Activated CD8-positive, alpha-beta T cell treated with anti-CD3 and anti-CD28 coated beads for 36 hours (primary cell): Measurements from ENCODE around the gene LPP. TPM values are rescaled to one million over a fixed set of nuclear protein-coding genes. Genes with fewer than 3 reads are reported as not detected.

Experiments
- ATAC-seq: fragments of 200-7000 bp; cut with Tn5 transposase; one replicate; pipeline ENCODE4 v1.10.0; 2021; ENCODE audit warnings: mild to moderate bottlenecking, moderate library complexity
- CTCF ChIA-PET: fragments of 350-600 bp; sonication (Branson Sonifier 250); formaldehyde crosslinking; loops from one replicate; lab custom pipeline; 2021; ENCODE audit warnings: antibody characterized with exemption; lab: Charles Lee
- POLR2A ChIA-PET: fragments of 350-600 bp; sonication (Branson Sonifier 250); formaldehyde crosslinking; loops from one replicate; lab custom pipeline; 2021; ENCODE audit warnings: antibody characterized with exemption; lab: Charles Lee
- DNase-seq: peaks from one replicate; pipeline ENCODE4 v3.0.0-alpha.2; 2020
- H3K27ac Mint-ChIP-seq: one replicate; pipeline ENCODE4 v1.8.0; 2021; ENCODE audit warnings: mild to moderate bottlenecking, mixed read lengths
- H3K27me3 Mint-ChIP-seq: one replicate; pipeline ENCODE4 v1.8.0; 2021; ENCODE audit warnings: mixed read lengths
- H3K36me3 Mint-ChIP-seq: one replicate; pipeline ENCODE4 v1.8.0; 2021; ENCODE audit warnings: low read depth, mixed read lengths
- H3K4me1 Mint-ChIP-seq: one replicate; pipeline ENCODE4 v1.8.0; 2021; ENCODE audit warnings: low read depth, mixed read lengths
- H3K4me3 Mint-ChIP-seq: one replicate; pipeline ENCODE4 v1.8.0; 2021; ENCODE audit warnings: mild to moderate bottlenecking, moderate library complexity, mixed read lengths
- H3K9me3 Mint-ChIP-seq: one replicate; pipeline ENCODE4 v1.8.0; 2021; ENCODE audit warnings: mixed read lengths
- intact Hi-C: fragments of 100-400 bp; cut with micrococcal nuclease; formaldehyde crosslinking; loops from one replicate; pipeline ENCODE4 v1.10.0; 2022
- total RNA-seq, 2 experiments: library from RNA; stranded (reverse); gene quantifications; one replicate each; pipeline ENCODE4 v1.2.3, GENCODE V29; 2021
- TF ChIP-seq, protein P1 (sequence below): fragments of 200-600 bp; IDR thresholded peaks from one replicate; pipeline ENCODE4 v1.8.0; 2022; ENCODE audit warnings: antibody characterized with exemption, mild to moderate bottlenecking

LPP gene
- total RNA-seq, 2 experiments from 2014 or later, result 16.4 to 22.6 TPM

DNA sequence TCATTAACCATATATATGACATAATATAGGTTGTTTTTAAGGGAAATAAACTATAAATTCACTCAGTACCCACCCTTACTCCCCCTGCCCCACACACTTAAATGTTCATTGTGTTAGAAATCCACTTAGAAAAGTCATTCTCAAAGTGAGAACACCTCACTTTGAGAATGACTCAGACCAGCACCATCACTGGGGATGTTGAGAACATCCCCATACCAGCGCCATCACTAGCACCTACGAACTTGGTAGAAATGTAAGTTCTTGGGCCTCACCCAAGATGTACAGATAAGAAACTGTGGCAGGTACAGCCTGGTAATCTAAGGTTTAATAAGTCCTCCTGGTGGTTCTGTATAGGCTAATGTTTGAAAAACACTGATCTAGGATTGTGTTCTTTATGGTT, 362.6 kb downstream of the LPP start:
- H3K9me3 Mint-ChIP-seq, result no peaks in the 10 kb centered on the region
- TF ChIP-seq, protein P1, sequence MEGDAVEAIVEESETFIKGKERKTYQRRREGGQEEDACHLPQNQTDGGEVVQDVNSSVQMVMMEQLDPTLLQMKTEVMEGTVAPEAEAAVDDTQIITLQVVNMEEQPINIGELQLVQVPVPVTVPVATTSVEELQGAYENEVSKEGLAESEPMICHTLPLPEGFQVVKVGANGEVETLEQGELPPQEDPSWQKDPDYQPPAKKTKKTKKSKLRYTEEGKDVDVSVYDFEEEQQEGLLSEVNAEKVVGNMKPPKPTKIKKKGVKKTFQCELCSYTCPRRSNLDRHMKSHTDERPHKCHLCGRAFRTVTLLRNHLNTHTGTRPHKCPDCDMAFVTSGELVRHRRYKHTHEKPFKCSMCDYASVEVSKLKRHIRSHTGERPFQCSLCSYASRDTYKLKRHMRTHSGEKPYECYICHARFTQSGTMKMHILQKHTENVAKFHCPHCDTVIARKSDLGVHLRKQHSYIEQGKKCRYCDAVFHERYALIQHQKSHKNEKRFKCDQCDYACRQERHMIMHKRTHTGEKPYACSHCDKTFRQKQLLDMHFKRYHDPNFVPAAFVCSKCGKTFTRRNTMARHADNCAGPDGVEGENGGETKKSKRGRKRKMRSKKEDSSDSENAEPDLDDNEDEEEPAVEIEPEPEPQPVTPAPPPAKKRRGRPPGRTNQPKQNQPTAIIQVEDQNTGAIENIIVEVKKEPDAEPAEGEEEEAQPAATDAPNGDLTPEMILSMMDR, result no peak
- ChIA-PET CTCF (interaction anchor here (1.3 kb wide), 1 partner anchor 34 kb away, joined by 3 read pairs; no protein-coding TSS in a partner anchor), POLR2A (no interaction called here)
- no peak overlapping the region for H3K27ac Mint-ChIP-seq
- peak; percentile 70 for ATAC-seq
- peaks cover 11% of the 10 kb centered on the region for H3K4me1 Mint-ChIP-seq
- no peaks in the 10 kb centered on the region for H3K27me3 Mint-ChIP-seq
- DNase-seq, result peak; percentile 23
- intact Hi-C loops, result no loop called here
- no peak overlapping the region for H3K4me3 Mint-ChIP-seq
- no peaks in the 10 kb centered on the region for H3K36me3 Mint-ChIP-seq

DNA sequence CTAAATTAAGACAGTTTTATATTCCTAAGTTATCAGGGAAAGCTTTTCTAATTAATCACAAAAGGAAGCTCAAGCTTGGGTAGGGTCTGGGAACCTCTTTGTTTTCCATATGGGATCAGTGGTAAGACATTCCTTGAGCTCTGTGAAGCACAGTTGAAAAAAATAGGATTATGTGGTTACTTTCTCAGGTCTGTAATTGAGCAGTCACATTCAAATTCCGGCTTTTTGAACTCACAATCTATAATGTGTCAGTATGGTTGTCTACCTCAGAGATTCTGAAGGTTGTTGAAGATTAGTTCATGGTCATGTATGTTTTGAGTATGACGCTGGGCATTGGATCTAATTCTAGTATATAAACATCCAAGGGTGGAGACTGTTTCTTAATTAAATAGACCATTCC, 364.5 kb downstream of the LPP start:
- ChIA-PET POLR2A (no interaction called here), CTCF (interaction anchor here (1.0 kb wide), 1 partner anchor 780 kb away, joined by 4 read pairs; no protein-coding TSS in a partner anchor)
- H3K4me1 Mint-ChIP-seq, result peaks cover 11% of the 10 kb centered on the region
- intact Hi-C loops, result no loop called here
- DNase-seq, result no peak
- no peak overlapping the region for H3K4me3 Mint-ChIP-seq
- H3K27me3 Mint-ChIP-seq, result no peaks in the 10 kb centered on the region
- H3K36me3 Mint-ChIP-seq, result no peaks in the 10 kb centered on the region
- ATAC-seq, result no peak
- TF ChIP-seq, protein P1, result no peak
- H3K9me3 Mint-ChIP-seq, result no peaks in the 10 kb centered on the region
- H3K27ac Mint-ChIP-seq, result no peak overlapping the region

DNA sequence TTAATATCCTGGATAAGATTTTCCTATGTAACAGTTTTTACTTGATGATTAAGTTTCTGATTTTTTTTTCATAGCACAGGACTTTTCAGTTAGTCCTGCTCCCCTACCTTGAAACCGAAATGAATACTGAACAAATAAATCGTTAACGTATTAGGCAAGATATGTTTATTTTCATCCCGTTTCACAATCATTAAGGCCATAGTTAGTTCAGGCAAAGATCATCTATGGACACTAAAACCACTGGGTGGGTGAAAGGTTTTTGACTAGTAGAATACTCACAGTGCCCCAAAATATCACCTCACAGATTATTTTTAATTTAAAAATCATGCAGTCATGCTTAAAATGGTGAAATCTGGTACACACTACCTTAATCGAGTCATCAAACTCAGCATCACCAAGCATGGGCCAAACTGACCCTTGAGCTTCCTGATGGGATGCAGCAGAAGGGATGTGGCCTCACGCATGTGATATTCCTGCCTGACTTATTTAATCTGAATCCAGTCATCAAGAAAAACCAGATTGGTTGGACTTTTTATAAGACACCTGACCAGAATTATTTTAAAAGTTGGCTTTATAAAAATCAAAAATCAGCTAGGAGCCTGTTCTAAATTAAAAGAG, 365.0 kb downstream of the LPP start:
- TF ChIP-seq, protein P1, result no peak
- POLR2A ChIA-PET, result interaction anchor here (0.6 kb wide), 1 partner anchor 40 kb away, joined by 3 read pairs; no protein-coding TSS in a partner anchor
- CTCF ChIA-PET, result no interaction called here
- H3K9me3 Mint-ChIP-seq, result no peaks in the 10 kb centered on the region
- H3K4me1 Mint-ChIP-seq, result peaks cover 11% of the 10 kb centered on the region
- DNase-seq, result no peak
- intact Hi-C loops, result no loop called here
- H3K27ac Mint-ChIP-seq, result no peak overlapping the region
- H3K36me3 Mint-ChIP-seq, result no peaks in the 10 kb centered on the region
- H3K4me3 Mint-ChIP-seq, result no peak overlapping the region
- no peak for ATAC-seq
- no peaks in the 10 kb centered on the region for H3K27me3 Mint-ChIP-seq

DNA sequence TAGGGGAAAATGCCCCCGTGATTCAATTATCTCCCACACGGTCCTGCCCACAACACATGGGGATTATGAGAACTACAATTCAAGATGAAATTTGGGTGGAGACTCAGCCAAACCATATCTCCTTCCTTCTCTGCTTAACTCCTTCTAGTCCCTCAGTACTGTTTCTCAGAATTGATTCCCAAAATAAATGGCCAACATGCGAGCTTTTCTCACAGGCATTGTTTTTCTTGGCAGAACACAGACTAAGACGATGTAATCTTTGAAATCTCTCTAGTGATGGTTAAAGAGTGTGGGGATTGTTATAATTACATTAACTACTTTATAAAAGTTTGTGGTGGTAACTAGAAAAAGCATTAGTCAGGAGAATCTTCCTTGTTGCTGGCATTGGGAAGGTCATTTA, 366.5 kb downstream of the LPP start:
- peaks cover 10% of the 10 kb centered on the region for H3K4me1 Mint-ChIP-seq
- ATAC-seq, result no peak
- H3K36me3 Mint-ChIP-seq, result peaks cover 6% of the 10 kb centered on the region
- TF ChIP-seq, protein P1, result no peak
- H3K27ac Mint-ChIP-seq, result no peak overlapping the region
- no peaks in the 10 kb centered on the region for H3K27me3 Mint-ChIP-seq
- no peaks in the 10 kb centered on the region for H3K9me3 Mint-ChIP-seq
- no peak for DNase-seq
- ChIA-PET POLR2A (no interaction called here), CTCF (no interaction called here)
- intact Hi-C loops, result no loop called here
- H3K4me3 Mint-ChIP-seq, result no peak overlapping the region

DNA sequence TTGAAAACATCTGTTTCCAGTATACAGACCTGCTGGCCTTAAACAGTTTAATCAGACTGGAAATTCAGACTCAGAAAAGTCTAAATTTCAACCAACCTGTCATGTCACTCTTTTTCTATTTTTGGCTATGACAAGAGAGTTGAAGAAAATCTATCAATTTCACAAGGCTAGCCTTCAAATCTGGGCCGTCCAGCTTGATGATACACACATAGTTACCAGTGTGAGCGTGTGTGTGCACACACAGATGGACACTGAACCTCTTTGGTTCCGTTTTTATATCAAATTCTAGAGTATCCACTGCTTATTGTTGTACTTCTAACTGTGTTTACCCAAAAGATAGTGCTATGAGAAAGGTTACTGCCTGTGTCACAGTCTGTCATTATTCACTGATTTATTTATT, 368.2 kb downstream of the LPP start:
- POLR2A ChIA-PET, result no interaction called here
- no peak for ATAC-seq
- Mint-ChIP-seq H3K4me3 (no peak overlapping the region), H3K9me3 (no peaks in the 10 kb centered on the region), H3K27ac (no peak overlapping the region), H3K27me3 (no peaks in the 10 kb centered on the region), H3K36me3 (peaks cover 16% of the 10 kb centered on the region), H3K4me1 (no peaks in the 10 kb centered on the region)
- CTCF ChIA-PET, result no interaction called here
- TF ChIP-seq, protein P1, result no peak
- intact Hi-C loops, result no loop called here
- no peak for DNase-seq
